ENCODE results near the gene ANXA2.

The ANXA2 gene

GRCh38 chr15:60397772-60398445 is at the start of gene ANXA2:
Gene ANXA2, minus strand, starts transcription at chr15:60397986. Its CDS starts 11,911 bp downstream, at chr15:60386075.
- H3K4me3 ChIP-seq (ENCODE audit: low read depth, low read length) = no peak within 1 kb of the TSS
- TF ChIP-seq CTCF (IDR thresholded peaks at IDR 0.05; ENCODE audit: control insufficient read depth, extremely low read depth, insufficient read depth) = no peak
- DNase-seq (ENCODE audit: low read depth) = no peak

GRCh38 chr15:60444289-60444912 is 46.6 kb upstream of the ANXA2 start:
- peak; percentile 41; the same call in 1 of the 2 replicates for TF ChIP-seq CTCF (IDR thresholded peaks at IDR 0.05; ENCODE audit: control insufficient read depth, extremely low read depth, insufficient read depth)
- no peak for DNase-seq (ENCODE audit: low read depth)
- no peak overlapping the region for H3K4me3 ChIP-seq (ENCODE audit: low read depth, low read length)

GRCh38 chr15:60442763-60443162 is 45.0 kb upstream of the ANXA2 start:
- no peak for TF ChIP-seq CTCF (IDR thresholded peaks at IDR 0.05; ENCODE audit: control insufficient read depth, extremely low read depth, insufficient read depth)
- no peak overlapping the region for H3K4me3 ChIP-seq (ENCODE audit: low read depth, low read length)
- no peak for DNase-seq (ENCODE audit: low read depth)

- no peak overlapping the region for H3K4me3 ChIP-seq (ENCODE audit: low read depth, low read length)
- DNase-seq (ENCODE audit: low read depth) = no peak
- TF ChIP-seq CTCF (IDR thresholded peaks at IDR 0.05; ENCODE audit: control insufficient read depth, extremely low read depth, insufficient read depth) = no peak
These were observed 44.4 kb upstream of the ANXA2 start for GRCh38 chr15:60442031-60442650.

GRCh38 chr15:60441331-60441730 is 43.5 kb upstream of the ANXA2 start:
- H3K4me3 ChIP-seq (ENCODE audit: low read depth, low read length) = no peak overlapping the region
- DNase-seq (ENCODE audit: low read depth) = no peak
- TF ChIP-seq CTCF (IDR thresholded peaks at IDR 0.05; ENCODE audit: control insufficient read depth, extremely low read depth, insufficient read depth) = no peak

- DNase-seq (ENCODE audit: low read depth) = no peak
- TF ChIP-seq CTCF (IDR thresholded peaks at IDR 0.05; ENCODE audit: control insufficient read depth, extremely low read depth, insufficient read depth) = no peak
- H3K4me3 ChIP-seq (ENCODE audit: low read depth, low read length) = no peak overlapping the region
These were observed 40.9 kb upstream of the ANXA2 start for GRCh38 chr15:60438646-60439045.
